ENCODE data around the gene PRDM1.

- no peak for TF ChIP-seq GATA2 (IDR thresholded peaks at IDR 0.05; ENCODE audit: low read depth, low read length)
- no peak for TF ChIP-seq GATA3 (IDR thresholded peaks at IDR 0.05; ENCODE audit: low read depth, low read length)
Measured at GRCh38 chr6:106102034-106102433, 15.9 kb downstream of the PRDM1 start.
